ENCODE measurements around the gene TUBAL3.
"Not testable (repeated sequence)": the region's sequence is repeated elsewhere in the genome, so short reads cannot be mapped to it uniquely, and the experiment has no call there.

TUBAL3 gene

DNA sequence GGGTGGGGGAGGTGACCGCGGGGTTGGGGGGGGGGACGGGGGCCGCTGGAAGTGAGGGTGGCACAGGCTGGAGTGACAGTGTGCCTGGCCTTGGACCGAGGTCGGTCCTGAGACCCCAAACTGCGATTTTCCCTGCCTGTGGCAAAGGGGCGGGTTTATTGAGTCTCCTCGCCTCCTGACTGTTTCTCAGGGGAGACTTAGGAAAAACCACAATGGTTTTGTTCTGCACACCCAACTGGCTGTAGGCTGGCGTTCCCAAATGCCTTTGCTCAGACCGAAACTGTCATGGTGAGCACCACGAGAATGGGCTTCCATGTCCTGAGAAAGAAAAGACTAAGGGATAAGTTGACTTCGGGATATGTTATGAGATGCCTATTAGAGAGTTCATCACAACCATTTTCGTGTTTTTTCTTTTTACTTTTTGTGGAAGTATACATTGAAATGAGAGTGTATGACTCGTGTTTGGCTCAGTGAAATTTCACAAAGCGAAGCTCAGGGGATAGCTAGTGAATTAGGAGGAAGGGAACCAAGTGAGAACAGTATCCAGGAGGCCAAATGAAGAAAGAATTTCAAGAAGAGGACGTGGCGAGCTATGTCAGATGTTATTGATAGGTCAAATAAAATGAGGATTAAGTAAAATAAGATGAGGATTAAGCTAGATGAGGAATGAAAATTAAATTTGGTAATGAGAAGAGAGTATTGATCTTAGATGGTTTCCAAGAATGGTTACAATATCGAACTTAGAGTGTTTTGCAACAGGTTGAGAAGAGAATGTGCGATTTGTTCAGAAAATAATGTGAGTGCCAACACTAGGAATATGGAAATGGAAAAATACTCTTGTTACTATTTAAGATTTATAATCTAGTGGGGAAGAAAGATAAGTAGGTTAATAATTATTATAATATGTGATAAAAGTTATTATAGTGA lies 8.6 kb upstream of the TUBAL3 start:
- peak overlapping the region; percentile 79 for H3K4me3 ChIP-seq (ENCODE audit: low read depth, low read length)
- TF ChIP-seq, protein P1, sequence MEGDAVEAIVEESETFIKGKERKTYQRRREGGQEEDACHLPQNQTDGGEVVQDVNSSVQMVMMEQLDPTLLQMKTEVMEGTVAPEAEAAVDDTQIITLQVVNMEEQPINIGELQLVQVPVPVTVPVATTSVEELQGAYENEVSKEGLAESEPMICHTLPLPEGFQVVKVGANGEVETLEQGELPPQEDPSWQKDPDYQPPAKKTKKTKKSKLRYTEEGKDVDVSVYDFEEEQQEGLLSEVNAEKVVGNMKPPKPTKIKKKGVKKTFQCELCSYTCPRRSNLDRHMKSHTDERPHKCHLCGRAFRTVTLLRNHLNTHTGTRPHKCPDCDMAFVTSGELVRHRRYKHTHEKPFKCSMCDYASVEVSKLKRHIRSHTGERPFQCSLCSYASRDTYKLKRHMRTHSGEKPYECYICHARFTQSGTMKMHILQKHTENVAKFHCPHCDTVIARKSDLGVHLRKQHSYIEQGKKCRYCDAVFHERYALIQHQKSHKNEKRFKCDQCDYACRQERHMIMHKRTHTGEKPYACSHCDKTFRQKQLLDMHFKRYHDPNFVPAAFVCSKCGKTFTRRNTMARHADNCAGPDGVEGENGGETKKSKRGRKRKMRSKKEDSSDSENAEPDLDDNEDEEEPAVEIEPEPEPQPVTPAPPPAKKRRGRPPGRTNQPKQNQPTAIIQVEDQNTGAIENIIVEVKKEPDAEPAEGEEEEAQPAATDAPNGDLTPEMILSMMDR (IDR thresholded peaks at IDR 0.05; ENCODE audit: control insufficient read depth, extremely low read depth, insufficient read depth): no peak
- no peak for DNase-seq (ENCODE audit: low read depth)

DNA sequence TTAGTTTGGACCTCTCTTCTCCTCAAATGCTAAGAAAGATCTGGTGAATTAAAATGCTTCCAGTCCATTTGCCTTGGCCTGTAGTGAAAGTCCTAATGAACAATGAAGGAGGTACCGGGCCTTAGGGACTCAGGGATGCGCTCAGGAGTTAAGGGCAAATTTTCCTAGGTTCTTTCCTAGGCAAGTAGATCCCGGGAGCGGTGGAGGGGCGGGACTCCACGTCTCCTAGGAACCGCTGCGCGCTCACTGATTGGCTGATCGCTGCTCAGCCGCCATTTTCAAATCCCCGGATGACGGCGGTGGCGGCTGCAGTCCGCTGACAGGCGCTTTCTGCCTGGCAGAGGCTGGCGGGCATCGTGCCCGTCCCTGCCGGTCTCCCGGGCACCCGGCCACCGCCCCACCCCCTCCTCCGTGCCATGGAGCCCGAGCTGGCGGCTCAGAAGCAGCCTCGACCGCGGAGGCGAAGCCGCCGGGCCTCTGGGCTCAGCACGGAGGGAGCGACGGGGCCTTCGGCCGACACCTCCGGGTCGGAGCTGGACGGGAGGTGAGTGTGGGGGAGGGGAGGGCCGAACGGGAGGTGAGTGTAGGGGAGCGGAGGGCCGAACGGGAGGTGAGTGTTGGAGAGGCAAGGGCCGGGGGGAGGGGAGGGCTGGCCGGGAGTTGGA lies 7.8 kb upstream of the TUBAL3 start, which contains the start of gene NET1:
Gene NET1 (plus strand): TSS at position 281 of the 665 bp plus-strand sequence. CDS start 136 bp downstream, at position 417.
- TF ChIP-seq, protein P1 (IDR thresholded peaks at IDR 0.05; ENCODE audit: control insufficient read depth, extremely low read depth, insufficient read depth): no peak
- peak within 1 kb of the TSS; percentile 79 for H3K4me3 ChIP-seq (ENCODE audit: low read depth, low read length)
- DNase-seq (ENCODE audit: low read depth): peak; percentile 75

DNA sequence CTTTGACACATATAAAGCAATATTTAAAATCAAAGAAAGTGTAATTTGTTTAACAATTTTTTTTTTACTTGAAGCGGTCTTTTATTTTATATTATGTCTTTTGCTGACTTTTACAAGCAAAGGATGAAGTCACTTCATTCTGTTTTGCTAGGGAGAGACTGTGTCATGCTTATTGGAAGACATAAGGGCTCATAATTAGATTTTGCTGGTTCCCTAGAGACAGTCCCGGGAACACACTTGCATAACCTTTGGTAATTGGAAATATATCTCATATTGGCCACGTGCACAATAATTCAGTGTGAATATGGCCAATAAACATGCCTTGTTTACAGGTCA lies 7.3 kb upstream of the TUBAL3 start:
- TF ChIP-seq, protein P1 (IDR thresholded peaks at IDR 0.05; ENCODE audit: control insufficient read depth, extremely low read depth, insufficient read depth): no peak
- peak overlapping the region; percentile 79 for H3K4me3 ChIP-seq (ENCODE audit: low read depth, low read length)
- no peak for DNase-seq (ENCODE audit: low read depth)

DNA sequence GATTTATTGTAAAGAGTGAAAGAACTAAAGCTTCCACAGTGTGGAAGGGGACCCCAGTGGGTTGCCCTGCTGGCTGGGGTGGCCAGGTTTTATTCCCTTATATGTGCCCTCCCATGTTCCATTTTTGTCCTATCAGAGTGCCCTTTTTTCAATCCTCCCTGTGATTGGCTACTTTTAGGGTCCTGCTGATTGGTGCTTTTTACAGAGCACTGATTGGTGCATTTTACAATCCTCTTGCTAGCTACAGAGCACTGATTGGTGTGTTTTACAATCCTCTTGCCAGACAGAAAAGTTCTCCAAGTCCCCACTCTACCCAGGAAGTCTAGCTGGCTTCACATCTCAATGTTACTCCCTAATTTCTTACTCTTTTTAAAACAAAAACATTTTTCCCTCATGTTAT lies 6.2 kb upstream of the TUBAL3 start:
- H3K4me3 ChIP-seq (ENCODE audit: low read depth, low read length); DNase-seq (ENCODE audit: low read depth): not testable (repeated sequence)

DNA sequence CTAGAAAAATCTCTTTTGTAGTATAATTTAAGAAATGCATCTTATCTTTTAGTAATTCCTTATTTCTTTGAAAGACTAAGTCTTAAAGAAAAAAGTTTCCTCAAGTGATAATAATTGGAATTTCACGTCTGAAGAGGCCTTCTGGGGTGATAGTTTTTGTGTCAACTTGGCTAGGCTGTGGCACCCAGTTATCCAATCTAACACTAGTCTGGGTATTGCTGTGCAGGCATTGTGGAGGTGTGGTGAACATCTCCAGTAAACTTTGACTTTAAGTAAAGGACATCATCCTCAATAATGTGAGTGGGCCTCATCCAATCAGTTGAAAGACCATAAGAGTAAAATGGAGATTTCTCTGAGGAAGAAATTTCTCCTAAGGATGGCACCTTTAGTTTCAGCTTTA lies 2.3 kb upstream of the TUBAL3 start:
- H3K4me3 ChIP-seq (ENCODE audit: low read depth, low read length): no peak overlapping the region
- DNase-seq (ENCODE audit: low read depth): no peak
- TF ChIP-seq, protein P1 (IDR thresholded peaks at IDR 0.05; ENCODE audit: control insufficient read depth, extremely low read depth, insufficient read depth): no peak

DNA sequence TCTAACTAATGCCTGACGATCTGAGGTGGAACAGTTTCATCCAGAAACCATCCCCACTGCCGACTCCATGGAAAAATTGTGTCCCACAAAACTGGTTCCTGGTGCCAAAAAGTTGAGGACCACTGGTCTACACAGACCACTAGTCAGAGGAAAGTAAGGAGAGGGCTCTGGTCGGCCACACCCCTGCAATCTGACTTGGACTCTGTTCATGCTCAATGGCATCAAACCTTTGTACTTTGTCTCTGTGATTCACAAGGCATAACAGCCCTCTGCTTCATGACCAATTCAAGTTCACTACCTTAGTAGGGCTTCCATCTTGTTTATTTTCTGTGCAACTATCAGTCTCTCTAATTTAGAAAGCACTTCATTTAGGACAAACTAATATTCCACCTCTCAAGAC lies 1.8 kb downstream of the TUBAL3 start:
- DNase-seq (ENCODE audit: low read depth): no peak
- H3K4me3 ChIP-seq (ENCODE audit: low read depth, low read length): no peak overlapping the region
- TF ChIP-seq, protein P1 (IDR thresholded peaks at IDR 0.05; ENCODE audit: control insufficient read depth, extremely low read depth, insufficient read depth): no peak

DNA sequence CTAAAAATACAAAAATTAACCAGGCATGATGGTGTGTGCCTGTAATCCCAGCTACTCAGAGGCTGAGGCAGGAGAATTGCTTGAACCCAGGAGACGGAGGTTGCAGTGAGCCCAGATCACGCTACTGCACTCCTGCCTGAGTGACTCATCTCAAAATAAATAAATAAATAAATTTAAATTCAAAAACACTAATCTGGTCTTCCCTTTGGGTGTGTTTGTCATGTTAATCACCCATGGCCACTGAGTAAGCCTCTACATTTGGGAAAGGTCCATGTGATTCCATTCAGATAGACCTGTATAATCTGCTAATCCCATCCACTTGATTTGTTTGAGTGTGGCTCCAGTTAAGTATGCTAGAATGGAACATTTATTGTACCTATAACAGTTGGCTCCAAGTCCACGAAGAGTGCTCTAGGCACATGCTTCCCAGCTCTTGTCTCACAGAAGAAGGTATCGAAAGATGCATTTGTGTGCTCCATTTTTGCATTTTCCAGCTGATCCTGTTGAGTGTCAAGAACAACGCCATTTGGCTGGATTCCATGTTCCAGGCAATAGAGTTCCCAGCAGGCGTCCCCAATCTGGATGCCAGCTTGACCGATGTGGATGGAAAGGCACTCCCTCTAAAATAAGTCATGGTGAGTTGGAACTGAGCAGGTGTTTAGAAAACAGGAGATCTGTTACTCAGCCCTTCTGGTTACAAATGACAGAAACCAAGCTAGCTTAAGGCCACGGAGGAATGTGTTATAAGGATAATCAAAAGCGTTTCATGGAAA lies 4.0 kb downstream of the TUBAL3 start:
- no peak for DNase-seq (ENCODE audit: low read depth)
- no peak overlapping the region for H3K4me3 ChIP-seq (ENCODE audit: low read depth, low read length)
- TF ChIP-seq, protein P1 (IDR thresholded peaks at IDR 0.05; ENCODE audit: control insufficient read depth, extremely low read depth, insufficient read depth): no peak
